Keratinocyte (primary cell): ENCODE measurements around the gene MSI2.

Source experiments
- EZH2 ChIP-seq: IDR thresholded peaks from one replicate; pipeline ENCODE4 v1.6.1; 2012; ENCODE audit warnings: inconsistent platforms, mild to moderate bottlenecking, low read length, moderate library complexity
- TF ChIP-seq, protein P1 (sequence below), 3 experiments: IDR thresholded peaks in 1 of 3; conservative IDR thresholded peaks in 1 of 3; optimal IDR thresholded peaks in 1 of 3; 2 replicates in 2 of 3; 3 replicates in 1 of 3; pipeline versions ENCODE3 to v1.5.1; 2011; ENCODE audit warnings: low read length in 3 of 3, mild to moderate bottlenecking in 3 of 3, moderate library complexity in 2 of 3, control low read depth in 1 of 3, inconsistent platforms in 1 of 3; ENCODE audit not compliant: insufficient read depth in 2 of 3; ENCODE audit errors: extremely low read depth in 1 of 3

DNA sequence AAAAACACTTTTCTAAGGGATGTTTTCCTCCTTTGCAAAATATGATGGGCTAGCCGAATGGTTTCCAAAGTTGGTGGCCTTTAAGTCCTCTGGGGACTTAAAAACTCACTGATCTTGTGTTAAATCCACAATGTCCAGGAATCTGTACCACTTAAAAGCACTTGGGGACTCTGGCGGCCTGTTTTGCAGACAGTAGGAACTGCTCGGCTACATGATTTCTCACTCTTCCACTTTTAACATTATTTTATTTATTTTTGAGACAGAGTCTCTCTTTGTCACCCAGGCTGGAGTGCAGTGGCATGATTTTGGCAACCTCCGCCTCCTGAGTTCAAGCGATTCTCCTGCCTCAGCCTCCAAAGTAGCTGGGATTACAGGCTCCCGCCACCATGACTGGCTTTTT, 9.1 kb upstream of the MSI2 start:
- TF ChIP-seq, protein P1, sequence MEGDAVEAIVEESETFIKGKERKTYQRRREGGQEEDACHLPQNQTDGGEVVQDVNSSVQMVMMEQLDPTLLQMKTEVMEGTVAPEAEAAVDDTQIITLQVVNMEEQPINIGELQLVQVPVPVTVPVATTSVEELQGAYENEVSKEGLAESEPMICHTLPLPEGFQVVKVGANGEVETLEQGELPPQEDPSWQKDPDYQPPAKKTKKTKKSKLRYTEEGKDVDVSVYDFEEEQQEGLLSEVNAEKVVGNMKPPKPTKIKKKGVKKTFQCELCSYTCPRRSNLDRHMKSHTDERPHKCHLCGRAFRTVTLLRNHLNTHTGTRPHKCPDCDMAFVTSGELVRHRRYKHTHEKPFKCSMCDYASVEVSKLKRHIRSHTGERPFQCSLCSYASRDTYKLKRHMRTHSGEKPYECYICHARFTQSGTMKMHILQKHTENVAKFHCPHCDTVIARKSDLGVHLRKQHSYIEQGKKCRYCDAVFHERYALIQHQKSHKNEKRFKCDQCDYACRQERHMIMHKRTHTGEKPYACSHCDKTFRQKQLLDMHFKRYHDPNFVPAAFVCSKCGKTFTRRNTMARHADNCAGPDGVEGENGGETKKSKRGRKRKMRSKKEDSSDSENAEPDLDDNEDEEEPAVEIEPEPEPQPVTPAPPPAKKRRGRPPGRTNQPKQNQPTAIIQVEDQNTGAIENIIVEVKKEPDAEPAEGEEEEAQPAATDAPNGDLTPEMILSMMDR (optimal IDR thresholded peaks at IDR 0.05 in 1 of 3, IDR thresholded peaks at IDR 0.05 in 1 of 3, conservative IDR thresholded peaks at IDR 0.05 in 1 of 3; ENCODE audit: extremely low read depth in 1 of 3, insufficient read depth in 2 of 3, low read length in 3 of 3), result no peak
- no peak for TF ChIP-seq EZH2
